GM13977 (cell line): ENCODE measurements around the gene ALG12.
A peak's percentile ranks its signal among the peaks of the same experiment; 100 is the strongest.

Experiments
- DNase-seq: peaks from one replicate; pipeline ENCODE4 v3.0.0; 2012; ENCODE audit warnings: low spot score
- in situ Hi-C: fragments of 300-500 bp; cut with MboI; formaldehyde crosslinking; loops from one replicate; pipeline ENCODE4 v1.12.0; 2022; ENCODE audit warnings: low sequenced_read_pairs, low pct_unique_long_range_greater_than_20kb, mixed read lengths, inconsistent platforms; ENCODE audit not compliant: unreplicated experiment
- TF ChIP-seq, protein P1 (sequence below): IDR thresholded peaks from 2 replicates; pipeline ENCODE4 v1.5.1; 2012; ENCODE audit warnings: mild to moderate bottlenecking, control low read depth; ENCODE audit not compliant: insufficient read depth; ENCODE audit errors: extremely low read depth, missing control alignments

Gene ALG12

GRCh38 chr22:49923445-49923844, 5.2 kb upstream of the ALG12 start:
- in situ Hi-C loops, result no loop called here
- TF ChIP-seq, protein P1, sequence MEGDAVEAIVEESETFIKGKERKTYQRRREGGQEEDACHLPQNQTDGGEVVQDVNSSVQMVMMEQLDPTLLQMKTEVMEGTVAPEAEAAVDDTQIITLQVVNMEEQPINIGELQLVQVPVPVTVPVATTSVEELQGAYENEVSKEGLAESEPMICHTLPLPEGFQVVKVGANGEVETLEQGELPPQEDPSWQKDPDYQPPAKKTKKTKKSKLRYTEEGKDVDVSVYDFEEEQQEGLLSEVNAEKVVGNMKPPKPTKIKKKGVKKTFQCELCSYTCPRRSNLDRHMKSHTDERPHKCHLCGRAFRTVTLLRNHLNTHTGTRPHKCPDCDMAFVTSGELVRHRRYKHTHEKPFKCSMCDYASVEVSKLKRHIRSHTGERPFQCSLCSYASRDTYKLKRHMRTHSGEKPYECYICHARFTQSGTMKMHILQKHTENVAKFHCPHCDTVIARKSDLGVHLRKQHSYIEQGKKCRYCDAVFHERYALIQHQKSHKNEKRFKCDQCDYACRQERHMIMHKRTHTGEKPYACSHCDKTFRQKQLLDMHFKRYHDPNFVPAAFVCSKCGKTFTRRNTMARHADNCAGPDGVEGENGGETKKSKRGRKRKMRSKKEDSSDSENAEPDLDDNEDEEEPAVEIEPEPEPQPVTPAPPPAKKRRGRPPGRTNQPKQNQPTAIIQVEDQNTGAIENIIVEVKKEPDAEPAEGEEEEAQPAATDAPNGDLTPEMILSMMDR, result peak; percentile 62

DNA sequence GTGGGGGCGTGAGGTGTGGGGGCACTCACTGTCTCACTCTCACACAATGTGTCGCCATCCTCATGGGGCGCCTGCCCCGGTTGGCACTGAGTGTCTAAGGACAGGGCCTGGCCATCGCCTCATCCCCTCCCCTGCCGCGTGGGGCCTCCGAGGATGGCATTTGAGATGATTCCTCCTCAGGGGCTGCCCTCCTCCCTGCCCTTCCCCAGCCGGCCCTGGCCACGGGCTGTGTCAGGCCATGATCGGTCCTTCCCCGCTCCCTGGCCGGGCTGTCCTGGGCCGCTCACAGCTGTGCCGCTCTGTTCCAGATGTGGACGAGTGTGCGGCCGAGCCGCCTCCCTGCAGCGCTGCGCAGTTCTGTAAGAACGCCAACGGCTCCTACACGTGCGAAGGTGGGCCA, 4.7 kb upstream of the ALG12 start:
- no peak for DNase-seq
- in situ Hi-C loops, result no loop called here
- TF ChIP-seq, protein P1, result no peak

More at GRCh38 chr22:49923445-49923844, 5.2 kb upstream of the ALG12 start:
- peak; percentile 78 for DNase-seq

DNA sequence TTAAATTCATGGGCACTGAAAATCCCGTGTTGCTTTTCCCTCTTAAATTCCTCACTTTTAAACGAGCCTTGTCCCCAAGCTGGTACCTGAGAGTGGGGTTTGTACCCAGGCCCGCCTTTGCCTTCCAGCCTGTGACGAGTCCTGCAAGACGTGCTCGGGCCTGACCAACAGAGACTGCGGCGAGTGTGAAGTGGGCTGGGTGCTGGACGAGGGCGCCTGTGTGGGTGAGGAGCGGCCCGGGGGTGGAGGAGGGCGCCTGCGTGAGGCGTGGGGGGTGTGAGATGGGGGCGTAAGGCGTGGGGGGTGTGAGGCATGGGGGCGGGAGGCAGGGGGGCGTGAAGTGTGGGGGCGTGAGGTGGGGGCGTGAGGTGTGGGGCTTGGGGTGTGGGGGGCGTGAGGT, 4.2 kb upstream of the ALG12 start:
- in situ Hi-C loops, result no loop called here
- TF ChIP-seq, protein P1, result no peak
- no peak for DNase-seq

- in situ Hi-C loops, result no loop called here
- TF ChIP-seq, protein P1, result no peak
Measured at GRCh38 chr22:49921508-49922278, 3.5 kb upstream of the ALG12 start.

DNA sequence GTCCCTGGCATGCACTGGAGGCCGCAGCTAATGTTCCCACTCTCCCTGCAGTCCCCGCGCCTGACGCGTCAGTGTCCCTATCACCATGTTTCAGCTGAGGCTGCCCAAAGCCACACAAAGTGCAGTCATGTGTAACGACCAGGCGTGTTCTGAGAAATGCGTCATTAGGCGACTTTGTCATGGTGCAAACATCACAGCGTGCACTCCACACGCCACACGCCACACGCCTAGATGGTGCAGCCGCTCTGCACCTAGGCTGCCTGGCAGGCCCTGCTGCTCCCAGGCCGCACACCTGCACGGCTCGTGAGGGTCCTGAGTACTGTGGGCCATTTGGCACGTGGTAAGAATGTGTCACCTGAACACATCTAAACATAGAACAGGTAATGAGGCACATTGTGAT, 2.6 kb upstream of the ALG12 start:
- TF ChIP-seq, protein P1, result no peak
- in situ Hi-C loops, result no loop called here

More at GRCh38 chr22:49921508-49922278, 3.5 kb upstream of the ALG12 start:
- DNase-seq, result no peak

GRCh38 chr22:49918911-49919881, 958 bp upstream of the ALG12 start:
- TF ChIP-seq, protein P1, result no peak
- in situ Hi-C loops, result no loop called here
- no peak for DNase-seq

More for the DNA sequence above, 2.6 kb upstream of the ALG12 start:
- DNase-seq, result no peak
